ENCODE results near the gene AGO3. TPM values are rescaled to one million over a fixed set of nuclear protein-coding genes. Genes with fewer than 3 reads are reported as not detected.

The AGO3 gene
- total and polyA plus RNA-seq, 10 of the 15 experiments (the other 5 are each of a cell fraction or from before 2014, with no cell fraction given), result 3.9 to 35.2 (median 12.5) TPM

- no peaks in the 10 kb centered on the region for H3K79me2 ChIP-seq (ENCODE audit: control insufficient read depth, insufficient read depth, low read length)
- H3K4me1 ChIP-seq (ENCODE audit: control insufficient read depth, insufficient read depth, low read length), result no peaks in the 10 kb centered on the region
- no peaks in the 10 kb centered on the region; the same call in 2 of the 3 replicates for H3K9me3 ChIP-seq (replicated peaks; ENCODE audit: control insufficient read depth, insufficient read depth, low read length)
- SMC1A ChIA-PET (ENCODE audit: uncharacterized antibody, unreplicated experiment), result no interaction called here
- RAD21 ChIA-PET (ENCODE audit: unreplicated experiment), result no interaction called here
- ATAC-seq, result no peak
- in situ Hi-C loops (cut with MboI) (no loop called here), intact Hi-C loops (cut with micrococcal nuclease; ENCODE audit: unreplicated experiment) (no loop called here)
- no peaks in the 10 kb centered on the region for H4K20me1 ChIP-seq (ENCODE audit: control insufficient read depth, insufficient read depth)
- POLR2A ChIA-PET, result no interaction called here
- no peaks in the 10 kb centered on the region for H3K27me3 ChIP-seq (replicated peaks in 1 of 2; ENCODE audit: control insufficient read depth in 2 of 2, insufficient read depth in 2 of 2, low read length in 1 of 2)
- CTCF ChIA-PET, result no interaction called here
- FAIRE-seq, result peak; percentile 35
- no peak overlapping the region for H3K27ac ChIP-seq (ENCODE audit: control insufficient read depth, insufficient read depth)
- no TSS peak for BruUV-seq (replicated peaks)
- H3K4me2 ChIP-seq (ENCODE audit: control insufficient read depth, insufficient read depth), result no peak overlapping the region
- H2AFZ ChIP-seq (ENCODE audit: control insufficient read depth, low read depth, low read length), result no peak overlapping the region
- H3K36me3 ChIP-seq (ENCODE audit: control insufficient read depth in 2 of 2, insufficient read depth in 2 of 2, low read length in 1 of 2), result no peaks in the 10 kb centered on the region; a peak in 2 of 4 replicates
- TF ChIP-seq BACH1 (IDR thresholded peaks at IDR 0.05; ENCODE audit: borderline replicate concordance) (no peak), ZSCAN29 (IDR thresholded peaks at IDR 0.05) (no peak), JUND (IDR thresholded peaks at IDR 0.05; ENCODE audit: low read depth, low read length) (no peak), CHD1 (IDR thresholded peaks at IDR 0.05; ENCODE audit: low read depth, low read length) (no peak), STAT1 (conservative IDR thresholded peaks at IDR 0.05) (no peak)
- H3K9ac ChIP-seq (ENCODE audit: control insufficient read depth, insufficient read depth, low read length), result no peak overlapping the region
- no peak overlapping the region for H3K4me3 ChIP-seq
- no peak for DNase-seq (ENCODE audit: low read depth, low spot score)
Observed at GRCh38 chr1:36051821-36052220, 120.9 kb downstream of the AGO3 start.

DNA sequence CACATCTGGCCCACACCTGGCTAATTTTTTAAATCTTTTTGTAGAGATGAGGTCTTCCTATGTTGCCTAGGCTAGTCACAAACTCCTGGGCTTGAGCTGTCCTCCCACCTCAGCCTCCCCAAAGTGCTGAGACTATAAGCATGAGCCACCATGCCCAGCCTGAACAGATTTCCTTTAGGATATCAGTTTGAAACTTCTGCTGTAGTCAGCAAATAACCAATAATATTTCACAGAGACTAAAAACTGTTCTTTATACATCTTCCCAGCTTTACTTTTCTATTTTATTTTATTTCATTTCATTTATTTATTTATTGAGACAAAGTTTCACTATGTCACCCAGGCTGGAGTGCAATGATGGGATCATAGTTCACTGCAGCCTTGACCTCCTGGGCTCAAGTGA, 123.1 kb downstream of the AGO3 start:
- peak; percentile 74 for FAIRE-seq
- POLR2A ChIA-PET, result interaction anchor here (0.6 kb wide), 1 partner anchor 419 kb away, joined by 3 read pairs; no protein-coding TSS in a partner anchor
- RAD21 ChIA-PET (ENCODE audit: unreplicated experiment), result interaction anchor here (0.6 to 1.5 kb wide), 2 partner anchors 31 to 152 kb away, joined by 3 read pairs; no protein-coding TSS in a partner anchor
- no peak for TF ChIP-seq EZH2 (IDR thresholded peaks at IDR 0.05; ENCODE audit: borderline replicate concordance, control insufficient read depth, low read depth, low read length)
- TF ChIP-seq MEF2B (IDR thresholded peaks at IDR 0.05; ENCODE audit: partially characterized antibody, poor library complexity, severe bottlenecking), result no peak
- TF ChIP-seq CREM (IDR thresholded peaks at IDR 0.05; ENCODE audit: low read depth), result no peak
- no peak for TF ChIP-seq RCOR1 (conservative IDR thresholded peaks at IDR 0.05; ENCODE audit: low read depth, low read length)
- TF ChIP-seq, protein P1, sequence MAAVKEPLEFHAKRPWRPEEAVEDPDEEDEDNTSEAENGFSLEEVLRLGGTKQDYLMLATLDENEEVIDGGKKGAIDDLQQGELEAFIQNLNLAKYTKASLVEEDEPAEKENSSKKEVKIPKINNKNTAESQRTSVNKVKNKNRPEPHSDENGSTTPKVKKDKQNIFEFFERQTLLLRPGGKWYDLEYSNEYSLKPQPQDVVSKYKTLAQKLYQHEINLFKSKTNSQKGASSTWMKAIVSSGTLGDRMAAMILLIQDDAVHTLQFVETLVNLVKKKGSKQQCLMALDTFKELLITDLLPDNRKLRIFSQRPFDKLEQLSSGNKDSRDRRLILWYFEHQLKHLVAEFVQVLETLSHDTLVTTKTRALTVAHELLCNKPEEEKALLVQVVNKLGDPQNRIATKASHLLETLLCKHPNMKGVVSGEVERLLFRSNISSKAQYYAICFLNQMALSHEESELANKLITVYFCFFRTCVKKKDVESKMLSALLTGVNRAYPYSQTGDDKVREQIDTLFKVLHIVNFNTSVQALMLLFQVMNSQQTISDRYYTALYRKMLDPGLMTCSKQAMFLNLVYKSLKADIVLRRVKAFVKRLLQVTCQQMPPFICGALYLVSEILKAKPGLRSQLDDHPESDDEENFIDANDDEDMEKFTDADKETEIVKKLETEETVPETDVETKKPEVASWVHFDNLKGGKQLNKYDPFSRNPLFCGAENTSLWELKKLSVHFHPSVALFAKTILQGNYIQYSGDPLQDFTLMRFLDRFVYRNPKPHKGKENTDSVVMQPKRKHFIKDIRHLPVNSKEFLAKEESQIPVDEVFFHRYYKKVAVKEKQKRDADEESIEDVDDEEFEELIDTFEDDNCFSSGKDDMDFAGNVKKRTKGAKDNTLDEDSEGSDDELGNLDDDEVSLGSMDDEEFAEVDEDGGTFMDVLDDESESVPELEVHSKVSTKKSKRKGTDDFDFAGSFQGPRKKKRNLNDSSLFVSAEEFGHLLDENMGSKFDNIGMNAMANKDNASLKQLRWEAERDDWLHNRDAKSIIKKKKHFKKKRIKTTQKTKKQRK (IDR thresholded peaks at IDR 0.05; ENCODE audit: low read depth, low read length), result no peak
- TF ChIP-seq NR2C1 (IDR thresholded peaks at IDR 0.05), result no peak
- TF ChIP-seq, protein P2, sequence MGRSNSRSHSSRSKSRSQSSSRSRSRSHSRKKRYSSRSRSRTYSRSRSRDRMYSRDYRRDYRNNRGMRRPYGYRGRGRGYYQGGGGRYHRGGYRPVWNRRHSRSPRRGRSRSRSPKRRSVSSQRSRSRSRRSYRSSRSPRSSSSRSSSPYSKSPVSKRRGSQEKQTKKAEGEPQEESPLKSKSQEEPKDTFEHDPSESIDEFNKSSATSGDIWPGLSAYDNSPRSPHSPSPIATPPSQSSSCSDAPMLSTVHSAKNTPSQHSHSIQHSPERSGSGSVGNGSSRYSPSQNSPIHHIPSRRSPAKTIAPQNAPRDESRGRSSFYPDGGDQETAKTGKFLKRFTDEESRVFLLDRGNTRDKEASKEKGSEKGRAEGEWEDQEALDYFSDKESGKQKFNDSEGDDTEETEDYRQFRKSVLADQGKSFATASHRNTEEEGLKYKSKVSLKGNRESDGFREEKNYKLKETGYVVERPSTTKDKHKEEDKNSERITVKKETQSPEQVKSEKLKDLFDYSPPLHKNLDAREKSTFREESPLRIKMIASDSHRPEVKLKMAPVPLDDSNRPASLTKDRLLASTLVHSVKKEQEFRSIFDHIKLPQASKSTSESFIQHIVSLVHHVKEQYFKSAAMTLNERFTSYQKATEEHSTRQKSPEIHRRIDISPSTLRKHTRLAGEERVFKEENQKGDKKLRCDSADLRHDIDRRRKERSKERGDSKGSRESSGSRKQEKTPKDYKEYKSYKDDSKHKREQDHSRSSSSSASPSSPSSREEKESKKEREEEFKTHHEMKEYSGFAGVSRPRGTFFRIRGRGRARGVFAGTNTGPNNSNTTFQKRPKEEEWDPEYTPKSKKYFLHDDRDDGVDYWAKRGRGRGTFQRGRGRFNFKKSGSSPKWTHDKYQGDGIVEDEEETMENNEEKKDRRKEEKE (IDR thresholded peaks at IDR 0.05), result no peak
- TF ChIP-seq POLR2AphosphoS5 (IDR thresholded peaks at IDR 0.05; ENCODE audit: low read length), result no peak

More for the DNA sequence above, 123.1 kb downstream of the AGO3 start:
- Histone ChIP-seq H3K27me3 (replicated peaks in 1 of 2; ENCODE audit: control insufficient read depth in 2 of 2, insufficient read depth in 2 of 2, low read length in 1 of 2) (no peaks in the 10 kb centered on the region), H3K9me3 (replicated peaks; ENCODE audit: control insufficient read depth, insufficient read depth, low read length) (no peaks in the 10 kb centered on the region), H3K27ac (ENCODE audit: control insufficient read depth, insufficient read depth) (no peak overlapping the region), H3K4me1 (ENCODE audit: control insufficient read depth, insufficient read depth, low read length) (no peaks in the 10 kb centered on the region), H3K9ac (ENCODE audit: control insufficient read depth, insufficient read depth, low read length) (no peak overlapping the region), H3K4me2 (ENCODE audit: control insufficient read depth, insufficient read depth) (no peak overlapping the region), H3K79me2 (ENCODE audit: control insufficient read depth, insufficient read depth, low read length) (no peaks in the 10 kb centered on the region), H4K20me1 (ENCODE audit: control insufficient read depth, insufficient read depth) (no peaks in the 10 kb centered on the region), H3K4me3 (no peak overlapping the region), H3K36me3 (ENCODE audit: control insufficient read depth in 2 of 2, insufficient read depth in 2 of 2, low read length in 1 of 2) (no peaks in the 10 kb centered on the region), H2AFZ (ENCODE audit: control insufficient read depth, low read depth, low read length) (no peak overlapping the region)
- SMC1A ChIA-PET (ENCODE audit: uncharacterized antibody, unreplicated experiment), result no interaction called here
- ATAC-seq, result no peak
- intact Hi-C loops (cut with micrococcal nuclease; ENCODE audit: unreplicated experiment), result no loop called here
- no TSS peak for BruUV-seq (replicated peaks)
- DNase-seq (ENCODE audit: low read depth, low spot score), result no peak
- CTCF ChIA-PET, result interaction anchor here (1.0 kb wide), 1 partner anchor 9 kb away, joined by 3 read pairs; no protein-coding TSS in a partner anchor
- in situ Hi-C loops (cut with MboI), result no loop called here
